DMS 273 treated with DMSO at 0.1 percent for 48 hours (cell line): ENCODE measurements around the gene SLC11A1.

ENCODE experiments used
- DNase-seq: peaks from one replicate; lab custom pipeline; 2025; lab: John Stamatoyannopoulos, UW

SLC11A1 gene

GRCh38 chr2:218381916-218382366, at the start of gene SLC11A1:
Gene SLC11A1, plus strand, starts transcription at chr2:218382273. Its CDS starts 96 bp downstream, at chr2:218382369.
- no peak for DNase-seq

- DNase-seq = no peak
Observed at GRCh38 chr2:218332288-218332687, 49.8 kb upstream of the SLC11A1 start.

- no peak for DNase-seq
Observed at GRCh38 chr2:218332920-218333645, 49.0 kb upstream of the SLC11A1 start.

GRCh38 chr2:218334531-218334930, 47.5 kb upstream of the SLC11A1 start:
- no peak for DNase-seq

GRCh38 chr2:218340656-218341055, 41.4 kb upstream of the SLC11A1 start:
- DNase-seq = no peak

- no peak for DNase-seq
Observed at GRCh38 chr2:218341381-218341780, 40.7 kb upstream of the SLC11A1 start.

GRCh38 chr2:218342837-218343236, 39.2 kb upstream of the SLC11A1 start:
- DNase-seq = no peak

GRCh38 chr2:218343591-218343990, 38.5 kb upstream of the SLC11A1 start:
- no peak for DNase-seq

GRCh38 chr2:218344090-218344754, 37.9 kb upstream of the SLC11A1 start:
- no peak for DNase-seq

GRCh38 chr2:218344755-218345417, 37.2 kb upstream of the SLC11A1 start:
- DNase-seq = no peak

- peak; percentile 18 for DNase-seq
Observed at GRCh38 chr2:218345491-218346236, 36.4 kb upstream of the SLC11A1 start.

- DNase-seq = no peak
Observed at GRCh38 chr2:218347172-218347571, 34.9 kb upstream of the SLC11A1 start.

- no peak for DNase-seq
Observed at GRCh38 chr2:218354045-218354444, 28.0 kb upstream of the SLC11A1 start.

- DNase-seq = no peak
Observed at GRCh38 chr2:218354850-218355443, 27.1 kb upstream of the SLC11A1 start.

GRCh38 chr2:218357236-218358177, 24.6 kb upstream of the SLC11A1 start:
- DNase-seq = no peak

GRCh38 chr2:218360453-218360852, 21.6 kb upstream of the SLC11A1 start:
- no peak for DNase-seq

GRCh38 chr2:218362606-218363005, 19.5 kb upstream of the SLC11A1 start:
- DNase-seq = no peak

- DNase-seq = no peak
Observed at GRCh38 chr2:218363736-218364135, 18.3 kb upstream of the SLC11A1 start.

GRCh38 chr2:218364196-218364595, 17.9 kb upstream of the SLC11A1 start:
- DNase-seq = no peak

GRCh38 chr2:218366621-218367414, 15.3 kb upstream of the SLC11A1 start:
- no peak for DNase-seq
